ENCODE measurements around the gene ATXN10.

Gene ATXN10

DNA sequence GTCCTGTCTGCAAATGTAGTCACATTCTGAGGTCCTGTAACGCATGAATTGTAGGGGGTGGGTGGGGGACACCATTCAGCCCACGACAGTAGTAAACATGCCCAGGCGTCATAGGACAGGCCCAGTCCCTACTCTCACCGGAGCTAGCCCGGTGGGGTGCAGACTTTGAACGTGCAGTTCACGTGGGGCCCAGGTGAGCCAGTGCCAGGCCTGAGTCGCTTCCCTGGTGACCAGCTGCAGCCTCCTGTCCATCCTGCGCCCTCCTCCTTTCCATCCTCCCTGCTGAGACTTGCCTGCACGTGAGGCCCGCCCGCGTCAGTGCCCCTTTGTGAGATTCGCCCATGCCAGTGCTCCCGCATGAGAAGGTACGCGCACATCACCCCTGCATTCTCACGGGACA lies 188.6 kb downstream of the ATXN10 start:
- DNase-seq (ENCODE audit: low read depth in 2 of 2) = no peak

- DNase-seq (ENCODE audit: low read depth in 2 of 2) = no peak
Measured at GRCh38 chr22:45861259-45861658, 189.6 kb downstream of the ATXN10 start.

- peak; percentile 63 to 68 for DNase-seq (ENCODE audit: low read depth in 2 of 2)
Measured at GRCh38 chr22:45863981-45864751, 192.5 kb downstream of the ATXN10 start.

DNA sequence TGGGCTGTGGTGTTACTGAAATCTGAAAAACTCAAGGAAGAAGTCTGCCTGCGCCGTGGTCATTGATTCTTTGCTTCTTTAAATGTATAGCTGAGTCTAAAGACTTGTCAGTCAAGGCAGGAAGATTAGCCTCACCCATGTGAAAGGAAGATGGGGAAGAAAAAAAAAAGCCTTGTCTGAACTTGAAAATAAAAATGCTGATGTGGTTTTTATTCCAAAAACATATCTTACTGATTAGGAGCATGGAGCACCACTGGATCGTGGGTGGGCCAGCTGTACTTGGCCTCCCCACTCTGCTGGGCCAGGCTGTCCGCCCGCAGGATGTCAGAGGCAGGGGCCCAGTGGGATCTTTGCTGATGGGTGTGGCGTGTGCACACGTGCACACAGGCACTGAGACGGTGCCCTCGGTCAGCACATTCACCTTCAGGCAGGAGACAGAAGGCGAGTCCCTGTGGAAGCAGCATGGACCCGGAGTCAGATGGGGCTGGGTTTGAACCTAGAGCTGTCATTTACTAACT lies 193.4 kb downstream of the ATXN10 start:
- DNase-seq (ENCODE audit: low read depth in 2 of 2) = no peak

- DNase-seq (ENCODE audit: low read depth in 2 of 2) = no peak
Measured at GRCh38 chr22:45865561-45866125, 194.0 kb downstream of the ATXN10 start.

DNA sequence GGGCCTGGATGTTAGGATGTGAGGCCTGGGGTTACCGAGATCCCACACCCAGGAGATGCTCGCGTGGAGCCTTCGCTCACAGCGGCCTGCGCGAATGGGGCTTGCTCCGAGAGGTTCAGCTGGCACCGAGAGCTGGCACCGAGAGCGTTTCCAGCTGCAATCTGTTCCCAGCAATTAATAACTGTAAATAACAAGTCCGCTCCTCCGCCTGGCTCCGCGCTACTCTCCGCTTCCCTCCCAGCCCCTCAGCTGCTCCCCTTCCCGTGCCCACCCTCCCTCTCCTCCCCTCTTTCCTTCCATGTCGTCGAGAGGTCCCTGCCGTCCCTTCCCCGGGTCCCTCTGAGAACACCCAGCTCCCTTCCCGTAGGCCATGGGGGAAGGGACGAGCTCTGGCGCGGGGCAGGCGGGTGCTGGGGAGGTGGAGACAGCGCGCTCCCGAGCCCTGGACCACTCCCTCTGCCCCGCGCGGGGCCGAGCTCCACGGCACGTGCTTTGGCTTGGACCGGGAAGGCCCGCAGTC lies 194.6 kb downstream of the ATXN10 start:
- no peak for DNase-seq (ENCODE audit: low read depth in 2 of 2)

DNA sequence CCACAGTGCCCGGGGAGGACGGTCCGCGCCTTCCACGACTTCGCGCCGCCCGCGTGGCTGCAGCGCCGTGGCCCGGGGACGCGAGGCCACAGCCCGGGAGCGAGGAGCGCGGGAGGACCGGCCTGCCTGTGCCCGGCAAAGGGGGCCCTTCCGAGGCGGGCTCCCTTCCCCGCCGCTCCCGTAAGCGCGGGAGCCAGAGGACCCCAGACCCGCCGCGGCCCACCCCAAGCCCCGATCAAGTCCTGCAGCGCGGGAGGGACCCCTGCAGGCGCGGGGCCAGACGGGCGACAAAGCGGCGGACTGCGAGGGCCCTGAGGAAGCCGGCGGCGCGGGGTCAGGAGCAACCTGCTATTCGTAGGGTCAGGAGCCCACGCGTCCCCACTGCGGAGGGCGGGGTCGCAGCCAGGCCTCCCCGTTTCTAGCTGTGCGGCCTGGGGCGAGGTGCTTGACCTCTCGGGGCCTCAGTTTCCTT lies 195.0 kb downstream of the ATXN10 start:
- no peak for DNase-seq (ENCODE audit: low read depth in 2 of 2)

DNA sequence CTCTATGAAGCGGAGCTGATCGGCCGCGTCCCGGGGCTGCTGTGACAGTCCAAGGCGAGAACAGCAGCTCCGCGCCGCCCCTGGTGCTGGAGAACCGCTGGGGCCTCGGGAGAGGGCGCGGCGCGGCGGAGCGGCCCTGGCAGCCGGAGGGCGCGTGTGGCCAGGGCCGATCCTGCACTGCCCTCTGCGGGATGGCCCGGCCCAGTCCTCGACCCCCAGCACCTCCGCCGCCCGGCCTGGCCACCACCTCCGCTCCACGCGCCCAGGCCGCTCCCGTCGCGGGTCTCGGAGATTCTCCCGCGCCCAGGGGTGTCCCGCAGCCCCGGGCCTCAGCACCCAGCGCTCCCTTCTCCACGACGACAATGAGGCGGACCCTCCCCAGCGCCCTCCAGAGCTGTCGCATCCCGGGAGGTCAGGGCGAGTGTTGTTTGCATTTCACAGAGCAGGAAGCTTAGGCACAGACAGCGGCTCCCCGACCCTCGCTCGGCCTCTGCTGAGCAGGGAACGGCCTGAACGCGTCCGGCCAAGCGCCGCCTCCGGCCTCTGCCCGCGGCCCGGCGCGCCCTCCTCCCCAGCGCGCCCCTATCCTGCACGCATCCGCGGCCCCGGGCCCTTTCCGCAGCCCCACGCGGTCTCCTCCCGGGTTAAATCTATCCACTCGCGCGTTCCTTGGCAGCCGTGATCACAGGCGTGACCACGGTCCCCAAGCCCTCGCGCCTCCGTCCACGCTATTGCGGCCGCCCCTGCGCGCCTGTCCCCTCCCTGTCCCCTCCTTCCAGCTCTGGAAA lies 195.7 kb downstream of the ATXN10 start:
- no peak for DNase-seq (ENCODE audit: low read depth in 2 of 2)

DNA sequence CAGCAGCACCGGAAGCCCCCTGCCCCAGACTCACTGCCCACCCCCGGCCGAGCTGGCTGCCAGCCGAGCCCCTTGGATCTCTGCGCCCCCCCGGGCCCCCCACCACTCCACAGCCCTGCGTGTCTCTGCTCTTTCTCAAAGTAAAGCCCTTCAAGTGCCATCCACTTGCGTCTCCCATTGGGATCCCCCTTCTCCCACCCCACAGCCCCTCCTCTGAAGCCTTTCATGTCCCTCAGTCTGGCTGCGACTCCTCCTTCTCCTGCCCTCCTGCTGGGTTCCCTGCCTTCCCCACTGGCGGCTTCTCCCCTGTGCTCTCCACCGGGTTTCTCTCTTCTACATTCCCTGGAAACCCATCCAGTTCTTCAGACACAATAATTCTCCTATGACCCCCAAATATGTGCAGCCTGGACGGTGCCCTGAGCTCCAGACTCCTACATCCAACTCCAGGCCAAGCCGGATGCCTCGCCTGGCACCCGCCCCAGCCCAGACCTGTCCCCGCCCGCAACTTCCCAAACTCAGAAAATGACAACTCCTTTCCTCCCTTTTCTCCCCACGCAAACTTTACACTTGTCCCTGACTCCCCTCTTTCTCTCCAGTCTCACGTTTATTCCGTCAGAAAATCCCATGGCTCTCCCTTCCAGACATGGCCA lies 196.4 kb downstream of the ATXN10 start:
- DNase-seq (ENCODE audit: low read depth in 2 of 2) = no peak

- DNase-seq (ENCODE audit: low read depth in 2 of 2) = no peak
Measured at GRCh38 chr22:45868571-45869339, 197.1 kb downstream of the ATXN10 start.

- no peak for DNase-seq (ENCODE audit: low read depth in 2 of 2)
Measured at GRCh38 chr22:45869340-45869847, 197.8 kb downstream of the ATXN10 start.

DNA sequence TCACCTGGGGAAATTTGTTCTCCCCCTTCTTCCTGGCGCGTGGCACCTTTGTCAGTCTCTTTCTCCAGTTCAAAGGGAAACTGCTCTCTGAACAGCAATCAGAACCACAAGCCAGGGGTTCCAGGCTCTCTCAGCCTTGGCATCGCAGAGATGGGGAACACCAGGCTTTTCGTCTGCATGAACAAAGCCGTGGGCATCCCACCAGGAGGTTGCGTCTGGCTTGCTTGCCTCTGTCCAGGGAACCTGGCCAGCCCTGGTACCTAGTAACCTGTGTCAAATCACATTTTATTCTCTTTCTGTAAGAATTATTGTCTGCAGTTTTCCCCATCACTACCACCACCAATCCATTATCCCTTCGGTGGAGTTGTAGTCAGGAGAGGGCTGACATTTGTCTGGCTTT lies 198.4 kb downstream of the ATXN10 start:
- DNase-seq (ENCODE audit: low read depth in 2 of 2) = no peak

DNA sequence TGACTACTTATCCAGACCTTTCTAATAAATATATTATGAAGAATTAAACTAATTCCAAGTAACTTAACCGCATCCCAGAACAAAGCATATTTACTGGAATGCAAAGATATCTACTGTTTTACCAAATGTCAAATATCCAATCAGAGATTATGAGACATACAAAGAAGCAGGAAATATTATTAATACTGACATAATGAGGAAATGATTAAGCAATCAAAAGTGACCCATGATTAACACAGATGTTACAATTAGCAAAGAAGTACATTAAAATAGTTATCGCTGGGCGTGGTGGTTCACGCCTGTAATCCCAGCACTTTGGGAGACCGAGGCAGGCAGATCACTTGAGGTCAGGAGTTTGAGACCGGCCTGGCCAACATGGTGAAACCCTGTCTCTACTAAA lies 200.1 kb downstream of the ATXN10 start:
- DNase-seq (ENCODE audit: low read depth in 2 of 2) = no peak

- DNase-seq (ENCODE audit: low read depth in 2 of 2) = no peak
Measured at GRCh38 chr22:45872659-45873263, 201.1 kb downstream of the ATXN10 start.

GRCh38 chr22:45876136-45877035 lies 204.8 kb downstream of the ATXN10 start:
- no peak for DNase-seq (ENCODE audit: low read depth in 2 of 2)

DNA sequence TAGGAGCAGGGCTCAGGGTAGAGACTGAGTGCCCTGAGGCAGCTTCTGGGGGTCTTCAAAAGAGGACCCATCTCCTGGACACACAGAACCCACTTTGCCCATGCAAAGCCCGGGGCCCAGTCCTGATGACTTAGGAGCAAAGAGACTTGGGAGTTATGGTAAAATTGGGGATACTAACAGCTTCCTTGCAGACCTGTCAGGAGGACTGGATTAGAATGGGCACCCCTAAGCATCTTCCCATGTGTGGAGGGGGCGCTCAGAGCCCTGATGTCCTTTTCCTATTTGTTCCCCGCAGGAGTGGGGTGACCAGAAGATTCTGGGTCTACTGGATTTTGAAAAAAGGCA lies 205.4 kb downstream of the ATXN10 start:
- DNase-seq (ENCODE audit: low read depth in 2 of 2) = no peak

DNA sequence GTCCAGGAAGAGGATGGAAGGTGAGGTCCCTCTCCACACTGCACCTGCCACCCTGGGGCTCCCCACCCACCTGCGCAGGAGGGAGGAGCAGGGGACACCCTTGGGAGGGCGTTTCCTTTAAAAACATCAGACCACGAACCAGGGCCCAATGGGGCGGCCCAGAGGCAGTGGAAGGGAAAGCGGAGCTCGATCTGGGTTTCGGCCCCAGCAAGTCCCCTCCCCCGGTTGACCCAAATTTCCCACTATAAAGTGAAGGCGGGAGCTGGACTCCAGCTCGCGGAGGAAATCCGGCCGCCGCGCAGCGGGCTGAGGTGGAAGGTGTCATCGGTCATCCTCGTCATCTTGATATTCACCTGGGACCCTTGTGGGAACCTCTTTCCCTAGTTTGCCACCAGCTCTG lies 206.0 kb downstream of the ATXN10 start:
- no peak for DNase-seq (ENCODE audit: low read depth in 2 of 2)

GRCh38 chr22:45878051-45878781 lies 206.6 kb downstream of the ATXN10 start:
- DNase-seq (ENCODE audit: low read depth in 2 of 2) = no peak
